ENCODE measurements around the gene CYTH3.
A peak's percentile ranks its signal among the peaks of the same experiment; 100 is the strongest.

CYTH3 gene

DNA sequence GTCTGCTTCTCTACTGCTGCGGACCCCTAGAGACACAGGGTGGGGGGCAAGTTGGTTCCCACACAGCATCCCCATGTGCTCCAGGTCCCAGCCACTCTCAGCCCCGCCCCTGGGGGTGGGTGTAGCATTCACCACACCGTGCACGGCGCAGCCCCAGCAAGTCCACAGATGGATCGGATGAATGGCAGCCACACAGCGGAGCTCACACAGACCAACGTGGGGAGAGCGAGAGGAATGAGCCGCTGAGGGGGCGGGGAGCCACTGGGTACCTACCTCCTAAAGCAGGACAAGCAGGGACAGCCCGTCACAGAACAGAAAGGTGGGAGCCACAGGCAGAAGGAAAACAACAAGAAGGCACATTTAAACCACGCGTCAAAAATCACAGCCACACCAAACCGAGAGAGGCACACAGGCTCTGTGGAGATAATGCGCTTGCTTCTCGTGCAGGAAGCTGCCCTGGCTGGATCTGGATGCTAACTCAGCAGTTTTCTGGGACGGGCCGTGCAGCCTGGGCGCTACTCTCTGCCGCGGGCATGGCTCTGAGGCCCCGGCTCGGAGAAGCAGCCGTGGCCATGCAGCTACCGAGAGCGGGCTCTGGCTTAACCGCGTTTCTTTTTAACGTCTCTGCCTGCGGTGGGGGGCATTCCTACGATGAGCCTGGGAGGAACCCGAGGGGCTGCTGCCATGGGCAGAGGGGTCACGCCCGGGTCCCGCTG, 102.5 kb downstream of the CYTH3 start:
- Histone ChIP-seq H2BK5ac (ENCODE audit: low read length) (no peak overlapping the region), H3K79me1 (ENCODE audit: low read depth, low read length) (no peaks in the 10 kb centered on the region), H4K91ac (ENCODE audit: low read depth, low read length, poor library complexity) (no peak overlapping the region), H3K9me3 (replicated peaks in 1 of 2; ENCODE audit: control insufficient read depth in 2 of 2, insufficient read depth in 1 of 2, low read depth in 1 of 2, low read length in 2 of 2) (no peaks in the 10 kb centered on the region), H2AK5ac (ENCODE audit: low read depth, low read length) (no peak overlapping the region), H3K18ac (ENCODE audit: low read length) (no peak overlapping the region), H2BK12ac (ENCODE audit: low read length) (no peak overlapping the region), H3K4ac (ENCODE audit: low read length) (no peak overlapping the region), H3K27me3 (ENCODE audit: control insufficient read depth in 3 of 3, insufficient read depth in 3 of 3, low read depth in 1 of 3, low read length in 3 of 3) (no peaks in the 10 kb centered on the region), H3K4me1 (ENCODE audit: control insufficient read depth in 2 of 2, insufficient read depth in 1 of 2, low read depth in 1 of 2, low read length in 2 of 2) (peaks cover 0 to 10% of the 10 kb centered on the region in 2 donors), H3K36me3 (replicated peaks in 1 of 2; ENCODE audit: control insufficient read depth in 2 of 2, insufficient read depth in 2 of 2, low read length in 2 of 2) (peaks cover 6 to 14% of the 10 kb centered on the region in 2 donors), H3K4me3 (ENCODE audit: low read length in 2 of 2) (no peak overlapping the region), H3K27ac (replicated peaks; ENCODE audit: low read length) (no peak overlapping the region), H2BK15ac (ENCODE audit: low read length) (no peak overlapping the region), H3K23ac (ENCODE audit: low read depth, low read length, poor library complexity) (peak overlapping the region; percentile 44), H3K4me2 (ENCODE audit: insufficient read depth, low read length, poor library complexity, severe bottlenecking) (no peak overlapping the region), H3K14ac (ENCODE audit: low read length) (no peak overlapping the region), H4K8ac (ENCODE audit: low read depth, low read length) (no peak overlapping the region), H2BK120ac (ENCODE audit: low read depth, low read length) (no peak overlapping the region), H2AFZ (ENCODE audit: low read length) (no peak overlapping the region), H3K9ac (ENCODE audit: low read depth, low read length, poor library complexity) (peak overlapping the region; percentile 51)
- DNase-seq (ENCODE audit: low spot score): no peak
- no CpG with 5 or more reads among the region's 36 CpGs for WGBS, 2 donors (ENCODE audit: extremely low coverage in 2 of 2, insufficient read length in 2 of 2, insufficient replicate concordance in 1 of 2)

GRCh38 chr7:6168477-6168868, 104.0 kb downstream of the CYTH3 start:
- Histone ChIP-seq H3K27me3 (ENCODE audit: control insufficient read depth in 3 of 3, insufficient read depth in 3 of 3, low read depth in 1 of 3, low read length in 3 of 3) (no peaks in the 10 kb centered on the region), H3K4ac (ENCODE audit: low read length) (peak overlapping the region; percentile 77), H2BK120ac (ENCODE audit: low read depth, low read length) (no peak overlapping the region), H2BK12ac (ENCODE audit: low read length) (no peak overlapping the region), H2AFZ (ENCODE audit: low read length) (no peak overlapping the region), H2BK15ac (ENCODE audit: low read length) (no peak overlapping the region), H4K91ac (ENCODE audit: low read depth, low read length, poor library complexity) (no peak overlapping the region), H4K8ac (ENCODE audit: low read depth, low read length) (no peak overlapping the region), H3K23ac (ENCODE audit: low read depth, low read length, poor library complexity) (peak overlapping the region; percentile 48), H3K4me2 (ENCODE audit: insufficient read depth, low read length, poor library complexity, severe bottlenecking) (no peak overlapping the region), H3K4me3 (ENCODE audit: low read length in 2 of 2) (no peak overlapping the region), H3K9ac (ENCODE audit: low read depth, low read length, poor library complexity) (peak overlapping the region; percentile 30), H3K9me3 (replicated peaks in 1 of 2; ENCODE audit: control insufficient read depth in 2 of 2, insufficient read depth in 1 of 2, low read depth in 1 of 2, low read length in 2 of 2) (no peaks in the 10 kb centered on the region), H3K18ac (ENCODE audit: low read length) (peak overlapping the region; percentile 71), H3K36me3 (replicated peaks in 1 of 2; ENCODE audit: control insufficient read depth in 2 of 2, insufficient read depth in 2 of 2, low read length in 2 of 2) (peaks cover 8 to 29% of the 10 kb centered on the region in 2 donors), H3K27ac (replicated peaks; ENCODE audit: low read length) (no peak overlapping the region), H2AK5ac (ENCODE audit: low read depth, low read length) (no peak overlapping the region), H2BK5ac (ENCODE audit: low read length) (no peak overlapping the region), H3K4me1 (ENCODE audit: control insufficient read depth in 2 of 2, insufficient read depth in 1 of 2, low read depth in 1 of 2, low read length in 2 of 2) (peaks cover 0 to 10% of the 10 kb centered on the region in 2 donors), H3K79me1 (ENCODE audit: low read depth, low read length) (no peaks in the 10 kb centered on the region), H3K14ac (ENCODE audit: low read length) (no peak overlapping the region)
- WGBS, 2 donors (ENCODE audit: extremely low coverage in 2 of 2, insufficient read length in 2 of 2, insufficient replicate concordance in 1 of 2): no CpG with 5 or more reads among the region's 14 CpGs
- no peak for DNase-seq (ENCODE audit: low spot score)

DNA sequence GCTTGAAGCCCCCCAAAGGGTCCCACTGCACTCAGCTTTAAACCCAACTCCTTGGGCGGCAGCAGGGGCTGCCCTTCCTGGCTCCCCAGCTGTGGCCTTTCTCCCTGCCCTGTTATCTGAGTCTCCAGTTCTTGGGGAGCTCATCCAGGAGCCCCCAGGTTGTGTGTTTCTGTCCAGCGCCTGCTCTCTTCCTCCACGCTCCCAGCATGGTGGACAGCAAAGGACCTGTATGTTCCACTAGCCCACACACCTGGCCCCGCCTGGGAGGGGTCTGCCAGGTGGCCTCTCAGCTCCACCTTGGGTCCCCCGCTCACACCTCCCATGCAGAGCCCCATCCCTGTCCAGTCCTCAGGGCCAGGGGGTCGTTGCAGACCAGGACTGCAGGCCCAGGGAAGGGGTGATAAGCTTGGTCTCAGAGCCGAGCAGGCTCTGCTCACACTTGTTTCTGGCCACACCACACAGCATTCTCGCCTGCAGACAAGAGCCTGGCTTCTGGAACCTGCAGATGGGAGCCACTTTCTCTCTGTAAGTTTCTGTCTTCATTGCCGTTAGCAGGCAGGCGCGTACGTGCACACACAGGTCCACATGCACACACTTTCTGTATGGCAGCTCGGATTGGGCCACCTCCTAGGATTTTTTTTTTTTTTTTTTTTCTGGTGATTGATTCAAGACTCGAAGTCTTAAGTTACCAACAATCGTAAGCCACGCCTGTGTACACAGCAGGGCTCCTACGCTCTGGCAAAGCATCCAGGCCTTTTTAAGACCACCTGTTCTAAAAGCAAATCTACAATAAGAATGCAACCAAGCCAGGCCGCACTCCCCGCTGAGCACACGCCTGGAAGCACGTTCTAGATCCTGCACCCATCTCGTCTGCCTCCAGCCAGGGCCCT, 104.6 kb downstream of the CYTH3 start:
- Histone ChIP-seq H3K4me1 (ENCODE audit: control insufficient read depth in 2 of 2, insufficient read depth in 1 of 2, low read depth in 1 of 2, low read length in 2 of 2) (peaks cover 0 to 10% of the 10 kb centered on the region in 2 donors), H3K27ac (replicated peaks; ENCODE audit: low read length) (no peak overlapping the region), H3K36me3 (replicated peaks in 1 of 2; ENCODE audit: control insufficient read depth in 2 of 2, insufficient read depth in 2 of 2, low read length in 2 of 2) (peaks cover 12 to 35% of the 10 kb centered on the region in 2 donors), H3K9me3 (replicated peaks in 1 of 2; ENCODE audit: control insufficient read depth in 2 of 2, insufficient read depth in 1 of 2, low read depth in 1 of 2, low read length in 2 of 2) (no peaks in the 10 kb centered on the region), H2BK12ac (ENCODE audit: low read length) (no peak overlapping the region), H4K91ac (ENCODE audit: low read depth, low read length, poor library complexity) (no peak overlapping the region), H3K9ac (ENCODE audit: low read depth, low read length, poor library complexity) (peak overlapping the region; percentile 12), H3K4ac (ENCODE audit: low read length) (peak overlapping the region; percentile 23), H3K4me3 (ENCODE audit: low read length in 2 of 2) (no peak overlapping the region), H2BK120ac (ENCODE audit: low read depth, low read length) (no peak overlapping the region), H3K4me2 (ENCODE audit: insufficient read depth, low read length, poor library complexity, severe bottlenecking) (no peak overlapping the region), H2BK15ac (ENCODE audit: low read length) (no peak overlapping the region), H3K14ac (ENCODE audit: low read length) (no peak overlapping the region), H3K27me3 (ENCODE audit: control insufficient read depth in 3 of 3, insufficient read depth in 3 of 3, low read depth in 1 of 3, low read length in 3 of 3) (no peaks in the 10 kb centered on the region), H4K8ac (ENCODE audit: low read depth, low read length) (no peak overlapping the region), H3K79me1 (ENCODE audit: low read depth, low read length) (no peaks in the 10 kb centered on the region), H3K18ac (ENCODE audit: low read length) (peak overlapping the region; percentile 71), H2BK5ac (ENCODE audit: low read length) (no peak overlapping the region), H2AFZ (ENCODE audit: low read length) (no peak overlapping the region), H3K23ac (ENCODE audit: low read depth, low read length, poor library complexity) (peak overlapping the region; percentile 48), H2AK5ac (ENCODE audit: low read depth, low read length) (peak overlapping the region; percentile 48)
- no CpG with 5 or more reads among the region's 22 CpGs for WGBS, 2 donors (ENCODE audit: extremely low coverage in 2 of 2, insufficient read length in 2 of 2, insufficient replicate concordance in 1 of 2)
- DNase-seq (ENCODE audit: low spot score): no peak

DNA sequence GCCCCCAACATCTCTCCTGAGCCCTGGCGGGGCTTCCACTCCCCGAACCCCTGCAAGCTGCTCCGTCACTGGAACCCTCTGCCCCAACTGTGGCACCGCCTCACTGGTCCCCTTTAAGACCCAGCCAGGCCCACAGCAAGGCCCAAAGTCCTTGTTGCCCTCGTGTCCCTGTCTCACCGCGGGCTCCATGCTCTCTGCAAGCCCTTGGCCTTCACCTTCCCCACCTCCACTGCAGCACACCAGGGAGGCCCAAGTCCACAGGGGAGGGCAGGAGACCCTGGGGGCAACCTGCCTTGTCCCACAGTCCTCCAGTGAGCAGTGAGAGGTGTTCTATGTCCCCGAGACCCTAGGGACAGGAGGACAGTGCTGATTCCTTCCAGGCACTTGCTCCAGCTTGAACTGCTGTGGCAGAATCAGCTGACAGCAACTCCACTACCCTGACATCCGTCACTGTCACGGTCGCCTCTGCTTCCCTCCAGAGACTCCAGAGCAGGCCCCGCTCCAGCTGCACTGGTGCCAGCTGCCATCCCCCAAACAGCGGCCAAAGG, 105.3 kb downstream of the CYTH3 start:
- Histone ChIP-seq H2BK5ac (ENCODE audit: low read length) (peak overlapping the region; percentile 26), H3K4me2 (ENCODE audit: insufficient read depth, low read length, poor library complexity, severe bottlenecking) (no peak overlapping the region), H3K27ac (replicated peaks; ENCODE audit: low read length) (no peak overlapping the region), H2BK15ac (ENCODE audit: low read length) (no peak overlapping the region), H3K4me1 (ENCODE audit: control insufficient read depth in 2 of 2, insufficient read depth in 1 of 2, low read depth in 1 of 2, low read length in 2 of 2) (peaks cover 0 to 8% of the 10 kb centered on the region in 2 donors), H2BK120ac (ENCODE audit: low read depth, low read length) (no peak overlapping the region), H3K27me3 (ENCODE audit: control insufficient read depth in 3 of 3, insufficient read depth in 3 of 3, low read depth in 1 of 3, low read length in 3 of 3) (no peaks in the 10 kb centered on the region), H3K23ac (ENCODE audit: low read depth, low read length, poor library complexity) (no peak overlapping the region), H2BK12ac (ENCODE audit: low read length) (no peak overlapping the region), H3K18ac (ENCODE audit: low read length) (peak overlapping the region; percentile 39), H2AFZ (ENCODE audit: low read length) (no peak overlapping the region), H3K4me3 (ENCODE audit: low read length in 2 of 2) (no peak overlapping the region), H4K91ac (ENCODE audit: low read depth, low read length, poor library complexity) (no peak overlapping the region), H3K9ac (ENCODE audit: low read depth, low read length, poor library complexity) (no peak overlapping the region), H3K9me3 (replicated peaks in 1 of 2; ENCODE audit: control insufficient read depth in 2 of 2, insufficient read depth in 1 of 2, low read depth in 1 of 2, low read length in 2 of 2) (no peaks in the 10 kb centered on the region), H3K79me1 (ENCODE audit: low read depth, low read length) (no peaks in the 10 kb centered on the region), H3K36me3 (replicated peaks in 1 of 2; ENCODE audit: control insufficient read depth in 2 of 2, insufficient read depth in 2 of 2, low read length in 2 of 2) (peaks cover 16 to 42% of the 10 kb centered on the region in 2 donors), H2AK5ac (ENCODE audit: low read depth, low read length) (peak overlapping the region; percentile 50), H3K4ac (ENCODE audit: low read length) (no peak overlapping the region), H4K8ac (ENCODE audit: low read depth, low read length) (no peak overlapping the region), H3K14ac (ENCODE audit: low read length) (no peak overlapping the region)
- no peak for DNase-seq (ENCODE audit: low spot score)
- WGBS, 2 donors (ENCODE audit: extremely low coverage in 2 of 2, insufficient read length in 2 of 2, insufficient replicate concordance in 1 of 2): no CpG with 5 or more reads among the region's 13 CpGs
